Neural cell (in vitro differentiated cells): ENCODE measurements around the gene TMEM86A. TPM values are rescaled to one million over a fixed set of nuclear protein-coding genes. Genes with fewer than 3 reads are reported as not detected.

Source experiments
- H2AFZ ChIP-seq: fragments of 200-600, 300-800 bp; sonication (generic), shearing (Covaris generic); 2 replicates; pipeline ENCODE4 v1.6.0; 2014; ENCODE audit warnings: low read depth, mild to moderate bottlenecking, antibody characterized with exemption, low read length, moderate library complexity
- H3F3A ChIP-seq: fragments of 200-600 bp; shearing (Covaris generic); 2 replicates; pipeline ENCODE4 v1.6.1; 2016; ENCODE audit warnings: mild to moderate bottlenecking, moderate library complexity, mixed read lengths, antibody characterized with exemption, low read length; ENCODE audit not compliant: insufficient read depth, poor library complexity, severe bottlenecking
- H3K27ac ChIP-seq: fragments of 200-600, 300-800 bp; sonication (generic), shearing (Covaris generic); 2 replicates; pipeline ENCODE4 v1.5.1; 2014; ENCODE audit warnings: mild to moderate bottlenecking, low read length, moderate library complexity
- H3K27me3 ChIP-seq: fragments of 300-800, 200-600 bp; sonication (generic), shearing (Covaris generic); 2 replicates; pipeline ENCODE4 v1.6.0; 2014; ENCODE audit warnings: mild to moderate bottlenecking, low read depth, low read length, moderate library complexity; ENCODE audit not compliant: insufficient read depth
- H3K36me3 ChIP-seq: fragments of 300-800, 200-600 bp; sonication (generic), shearing (Covaris generic); 2 replicates; pipeline ENCODE4 v1.5.1; 2014; ENCODE audit warnings: mild to moderate bottlenecking, antibody characterized with exemption, low read length, moderate library complexity; ENCODE audit not compliant: insufficient read depth
- H3K4me2 ChIP-seq: fragments of 300-800, 200-600 bp; sonication (generic), shearing (Covaris generic); 2 replicates; pipeline ENCODE4 v1.6.0; 2014; ENCODE audit warnings: mild to moderate bottlenecking, low read length
- H3K4me3 ChIP-seq: fragments of 300-800, 200-600 bp; sonication (generic), shearing (Covaris generic); 2 replicates; pipeline ENCODE4 v1.5.1; 2014; ENCODE audit warnings: mild to moderate bottlenecking, low read length, moderate library complexity
- H3K79me2 ChIP-seq: fragments of 200-600 bp; shearing (Covaris generic); replicated peaks from 2 replicates; pipeline ENCODE4 v1.6.0; 2014; ENCODE audit warnings: mild to moderate bottlenecking, low read length, moderate library complexity; ENCODE audit not compliant: insufficient read depth
- H3K9ac ChIP-seq: fragments of 300-800, 200-600 bp; sonication (generic), shearing (Covaris generic); 2 replicates; pipeline ENCODE4 v1.6.1; 2016; ENCODE audit warnings: mild to moderate bottlenecking, low read length, mixed read lengths
- H3K9me2 ChIP-seq: fragments of 200-600 bp; shearing (Covaris generic); 2 replicates; pipeline ENCODE4 v1.6.1; 2016; ENCODE audit warnings: mild to moderate bottlenecking, low read length, mixed read lengths; ENCODE audit not compliant: insufficient read depth
- H3K9me3 ChIP-seq: fragments of 200-600, 300-800 bp; sonication (generic), shearing (Covaris generic); 2 replicates; pipeline ENCODE4 v1.6.1; 2016; ENCODE audit warnings: mild to moderate bottlenecking, mixed run types, low read length, moderate library complexity, mixed read lengths
- H4K20me1 ChIP-seq: fragments of 200-600 bp; shearing (Covaris generic); 2 replicates; pipeline ENCODE4 v1.6.1; 2016; ENCODE audit warnings: mild to moderate bottlenecking, mixed run types; ENCODE audit not compliant: insufficient read depth
- EP300 ChIP-seq: fragments of 450-650 bp; conservative IDR thresholded peaks from 2 replicates; pipeline ENCODE4 v1.6.1; 2014; ENCODE audit warnings: antibody characterized with exemption, mild to moderate bottlenecking, moderate library complexity; ENCODE audit not compliant: poor library complexity, severe bottlenecking
- EZH2 ChIP-seq: fragments of 200-600, 300-800 bp; shearing (Covaris generic), sonication (generic); IDR thresholded peaks from 2 replicates; pipeline ENCODE4 v1.6.1; 2014; ENCODE audit warnings: antibody characterized with exemption, low read length, borderline replicate concordance, mild to moderate bottlenecking; ENCODE audit not compliant: insufficient read depth, poor library complexity, severe bottlenecking
- MXI1 ChIP-seq: fragments of 450-650 bp; conservative IDR thresholded peaks from 2 replicates; pipeline ENCODE4 v1.6.1; 2014; ENCODE audit warnings: antibody characterized with exemption, mild to moderate bottlenecking; ENCODE audit not compliant: poor library complexity, severe bottlenecking
- POLR2AphosphoS5 ChIP-seq: IDR thresholded peaks from 2 replicates; pipeline ENCODE4 v1.6.1; 2012
- RAD21 ChIP-seq: fragments of 450-650 bp; conservative IDR thresholded peaks from 2 replicates; pipeline ENCODE4 v1.6.1; 2014; ENCODE audit warnings: antibody characterized with exemption, mild to moderate bottlenecking, moderate library complexity
- SMC3 ChIP-seq: fragments of 450-650 bp; conservative IDR thresholded peaks from 2 replicates; pipeline ENCODE4 v1.6.1; 2014; ENCODE audit warnings: antibody characterized with exemption, mild to moderate bottlenecking, moderate library complexity; ENCODE audit not compliant: poor library complexity
- TAF1 ChIP-seq: IDR thresholded peaks from 2 replicates; pipeline ENCODE4 v1.6.1; 2012; ENCODE audit warnings: low read depth
- polyA plus RNA-seq: library from polyadenylated mRNA; depleted of rRNA; stranded (reverse); fragments of >200 nt; gene quantifications from 2 replicates; pipeline ENCODE4 v1.2.3, GENCODE V29; 2014
- TF ChIP-seq, protein P1 (sequence below): fragments of 450-650 bp; IDR thresholded peaks from 2 replicates; pipeline ENCODE4 v1.5.1; 2014; ENCODE audit warnings: antibody characterized with exemption, mild to moderate bottlenecking, moderate library complexity; ENCODE audit not compliant: poor library complexity, severe bottlenecking
- TF ChIP-seq, protein P2 (sequence below): IDR thresholded peaks from 2 replicates; pipeline ENCODE4 v1.6.1; 2012; ENCODE audit warnings: borderline replicate concordance

Gene TMEM86A
- polyA plus RNA-seq, 1 donor from 2014 or later: 3.3 TPM

DNA sequence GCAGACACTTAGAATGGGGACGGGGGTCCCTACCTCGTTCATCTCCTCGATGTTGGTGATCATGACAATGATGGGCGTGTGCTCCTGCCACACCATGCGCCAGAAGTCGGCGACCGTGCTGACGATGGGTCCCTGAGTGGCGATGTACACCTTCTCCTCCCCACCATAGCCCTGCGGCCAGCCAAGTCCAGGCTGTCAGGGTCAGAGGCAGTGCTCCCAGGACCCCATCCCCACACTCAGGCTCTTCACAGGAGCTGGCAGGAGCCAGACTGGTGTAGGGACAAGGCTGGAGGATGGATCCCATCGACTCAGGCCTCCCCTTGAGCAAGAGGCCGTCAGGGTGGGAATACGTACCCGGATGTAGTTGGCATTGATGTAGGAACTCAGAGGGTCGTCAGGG lies 34.6 kb downstream of the TMEM86A start:
- H3K4me3 ChIP-seq: no peak overlapping the region
- no peak overlapping the region for H2AFZ ChIP-seq
- H3F3A ChIP-seq: no peaks in the 10 kb centered on the region
- no peaks in the 10 kb centered on the region for H3K9me2 ChIP-seq
- no peaks in the 10 kb centered on the region for H3K9me3 ChIP-seq
- H3K79me2 ChIP-seq: no peaks in the 10 kb centered on the region
- no peaks in the 10 kb centered on the region for H3K36me3 ChIP-seq
- TF ChIP-seq EP300: no peak
- no peak for TF ChIP-seq TAF1
- no peak for TF ChIP-seq SMC3
- TF ChIP-seq RAD21: no peak
- no peak overlapping the region for H3K4me2 ChIP-seq
- no peaks in the 10 kb centered on the region for H4K20me1 ChIP-seq
- H3K27me3 ChIP-seq: no peaks in the 10 kb centered on the region
- no peak overlapping the region for H3K9ac ChIP-seq
- no peak overlapping the region for H3K27ac ChIP-seq

DNA sequence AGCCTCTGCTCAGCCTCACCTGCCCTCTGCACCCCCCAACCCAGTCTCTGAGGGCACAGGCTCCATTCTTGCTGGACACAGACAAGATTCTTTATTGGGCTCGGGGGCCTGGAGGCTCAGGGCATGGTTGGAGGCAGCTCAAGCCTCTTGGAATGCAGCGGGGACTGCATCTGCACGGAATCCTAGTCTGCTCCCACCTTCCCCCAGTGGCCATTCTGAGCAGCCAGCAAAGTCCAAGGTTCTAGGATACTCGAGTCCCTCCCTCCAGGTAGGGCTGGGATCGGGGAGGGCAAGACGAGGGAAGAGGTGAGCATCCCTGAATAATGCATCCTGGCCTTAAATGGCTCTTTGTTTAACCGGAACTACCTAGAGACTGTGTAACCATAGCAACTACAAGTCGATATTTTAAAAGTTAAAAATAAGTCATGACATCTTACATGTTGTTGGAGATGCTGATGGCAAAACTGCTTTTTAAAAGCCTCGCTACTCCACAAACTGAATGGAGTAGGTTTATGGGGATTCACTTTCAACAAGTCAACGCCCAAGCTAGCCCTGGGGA lies 38.1 kb downstream of the TMEM86A start:
- no peak for TF ChIP-seq EP300
- no peak for TF ChIP-seq EZH2
- TF ChIP-seq TAF1: no peak
- TF ChIP-seq MXI1: no peak
- no peak for TF ChIP-seq RAD21
- TF ChIP-seq, protein P1, sequence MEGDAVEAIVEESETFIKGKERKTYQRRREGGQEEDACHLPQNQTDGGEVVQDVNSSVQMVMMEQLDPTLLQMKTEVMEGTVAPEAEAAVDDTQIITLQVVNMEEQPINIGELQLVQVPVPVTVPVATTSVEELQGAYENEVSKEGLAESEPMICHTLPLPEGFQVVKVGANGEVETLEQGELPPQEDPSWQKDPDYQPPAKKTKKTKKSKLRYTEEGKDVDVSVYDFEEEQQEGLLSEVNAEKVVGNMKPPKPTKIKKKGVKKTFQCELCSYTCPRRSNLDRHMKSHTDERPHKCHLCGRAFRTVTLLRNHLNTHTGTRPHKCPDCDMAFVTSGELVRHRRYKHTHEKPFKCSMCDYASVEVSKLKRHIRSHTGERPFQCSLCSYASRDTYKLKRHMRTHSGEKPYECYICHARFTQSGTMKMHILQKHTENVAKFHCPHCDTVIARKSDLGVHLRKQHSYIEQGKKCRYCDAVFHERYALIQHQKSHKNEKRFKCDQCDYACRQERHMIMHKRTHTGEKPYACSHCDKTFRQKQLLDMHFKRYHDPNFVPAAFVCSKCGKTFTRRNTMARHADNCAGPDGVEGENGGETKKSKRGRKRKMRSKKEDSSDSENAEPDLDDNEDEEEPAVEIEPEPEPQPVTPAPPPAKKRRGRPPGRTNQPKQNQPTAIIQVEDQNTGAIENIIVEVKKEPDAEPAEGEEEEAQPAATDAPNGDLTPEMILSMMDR: no peak
- no peak for TF ChIP-seq SMC3
- TF ChIP-seq, protein P2, sequence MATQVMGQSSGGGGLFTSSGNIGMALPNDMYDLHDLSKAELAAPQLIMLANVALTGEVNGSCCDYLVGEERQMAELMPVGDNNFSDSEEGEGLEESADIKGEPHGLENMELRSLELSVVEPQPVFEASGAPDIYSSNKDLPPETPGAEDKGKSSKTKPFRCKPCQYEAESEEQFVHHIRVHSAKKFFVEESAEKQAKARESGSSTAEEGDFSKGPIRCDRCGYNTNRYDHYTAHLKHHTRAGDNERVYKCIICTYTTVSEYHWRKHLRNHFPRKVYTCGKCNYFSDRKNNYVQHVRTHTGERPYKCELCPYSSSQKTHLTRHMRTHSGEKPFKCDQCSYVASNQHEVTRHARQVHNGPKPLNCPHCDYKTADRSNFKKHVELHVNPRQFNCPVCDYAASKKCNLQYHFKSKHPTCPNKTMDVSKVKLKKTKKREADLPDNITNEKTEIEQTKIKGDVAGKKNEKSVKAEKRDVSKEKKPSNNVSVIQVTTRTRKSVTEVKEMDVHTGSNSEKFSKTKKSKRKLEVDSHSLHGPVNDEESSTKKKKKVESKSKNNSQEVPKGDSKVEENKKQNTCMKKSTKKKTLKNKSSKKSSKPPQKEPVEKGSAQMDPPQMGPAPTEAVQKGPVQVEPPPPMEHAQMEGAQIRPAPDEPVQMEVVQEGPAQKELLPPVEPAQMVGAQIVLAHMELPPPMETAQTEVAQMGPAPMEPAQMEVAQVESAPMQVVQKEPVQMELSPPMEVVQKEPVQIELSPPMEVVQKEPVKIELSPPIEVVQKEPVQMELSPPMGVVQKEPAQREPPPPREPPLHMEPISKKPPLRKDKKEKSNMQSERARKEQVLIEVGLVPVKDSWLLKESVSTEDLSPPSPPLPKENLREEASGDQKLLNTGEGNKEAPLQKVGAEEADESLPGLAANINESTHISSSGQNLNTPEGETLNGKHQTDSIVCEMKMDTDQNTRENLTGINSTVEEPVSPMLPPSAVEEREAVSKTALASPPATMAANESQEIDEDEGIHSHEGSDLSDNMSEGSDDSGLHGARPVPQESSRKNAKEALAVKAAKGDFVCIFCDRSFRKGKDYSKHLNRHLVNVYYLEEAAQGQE: no peak
- no peak for TF ChIP-seq POLR2AphosphoS5
- Histone ChIP-seq H3K9ac (no peak overlapping the region), H3K79me2 (no peaks in the 10 kb centered on the region), H3K4me3 (no peak overlapping the region), H2AFZ (no peak overlapping the region), H3F3A (no peaks in the 10 kb centered on the region), H3K27ac (no peak overlapping the region), H3K9me2 (no peaks in the 10 kb centered on the region), H3K9me3 (no peaks in the 10 kb centered on the region), H3K27me3 (no peaks in the 10 kb centered on the region), H3K4me2 (no peak overlapping the region), H4K20me1 (no peaks in the 10 kb centered on the region), H3K36me3 (no peaks in the 10 kb centered on the region)
